KMS-11 (cell line): ENCODE measurements around the gene MUC5AC.

Experiments used
- H2AFZ ChIP-seq: fragments of 200-600 bp; sonication (generic); 2 replicates; pipeline ENCODE4 v1.6.1; 2016; ENCODE audit warnings: antibody characterized with exemption, mixed run types, low read depth
- H3K27ac ChIP-seq: fragments of 200-600 bp; sonication (generic); 2 replicates; pipeline ENCODE4 v1.6.1; 2016; ENCODE audit warnings: mild to moderate bottlenecking, mixed run types
- H3K27me3 ChIP-seq: fragments of 200-600 bp; sonication (generic); 2 replicates; pipeline ENCODE4 v1.6.1; 2017; ENCODE audit warnings: mild to moderate bottlenecking, low read depth, mixed run types, moderate library complexity; ENCODE audit not compliant: insufficient read depth
- H3K36me3 ChIP-seq: fragments of 200-600 bp; sonication (generic); 2 replicates; pipeline ENCODE4 v1.6.1; 2017; ENCODE audit warnings: mild to moderate bottlenecking, mixed run types; ENCODE audit not compliant: insufficient read depth
- H3K4me1 ChIP-seq: fragments of 200-600 bp; sonication (generic); 2 replicates; pipeline ENCODE4 v1.6.1; 2016; ENCODE audit warnings: mild to moderate bottlenecking, low read depth, mixed run types; ENCODE audit not compliant: poor library complexity, severe bottlenecking
- H3K4me2 ChIP-seq: fragments of 200-600 bp; sonication (generic); 2 replicates; pipeline ENCODE4 v1.7.0; 2016; ENCODE audit warnings: mild to moderate bottlenecking, mixed run types
- H3K4me3 ChIP-seq: fragments of 200-600 bp; sonication (generic); IDR thresholded peaks from 2 replicates; pipeline ENCODE4 v1.6.1; 2017; ENCODE audit warnings: low read depth, low read length, mixed read lengths; ENCODE audit not compliant: insufficient read depth
- H3K79me2 ChIP-seq: fragments of 200-600 bp; sonication (generic); 2 replicates; pipeline ENCODE4 v1.6.1; 2016; ENCODE audit warnings: low read depth, mixed run types; ENCODE audit not compliant: insufficient read depth
- H3K9ac ChIP-seq: fragments of 200-600 bp; sonication (generic); 2 replicates; pipeline ENCODE4 v1.6.1; 2016; ENCODE audit warnings: mild to moderate bottlenecking, mixed run types
- H4K20me1 ChIP-seq: fragments of 200-600 bp; sonication (generic); 2 replicates; pipeline ENCODE4 v1.6.1; 2016; ENCODE audit warnings: mild to moderate bottlenecking, mixed run types; ENCODE audit not compliant: insufficient read depth
- TF ChIP-seq, protein P1 (sequence below): fragments of 200-600 bp; sonication (generic); conservative IDR thresholded peaks from 2 replicates; pipeline ENCODE4 v1.6.1; 2017; ENCODE audit warnings: low read depth, mild to moderate bottlenecking, antibody characterized with exemption, low read length, moderate library complexity, mixed read lengths

MUC5AC gene

DNA sequence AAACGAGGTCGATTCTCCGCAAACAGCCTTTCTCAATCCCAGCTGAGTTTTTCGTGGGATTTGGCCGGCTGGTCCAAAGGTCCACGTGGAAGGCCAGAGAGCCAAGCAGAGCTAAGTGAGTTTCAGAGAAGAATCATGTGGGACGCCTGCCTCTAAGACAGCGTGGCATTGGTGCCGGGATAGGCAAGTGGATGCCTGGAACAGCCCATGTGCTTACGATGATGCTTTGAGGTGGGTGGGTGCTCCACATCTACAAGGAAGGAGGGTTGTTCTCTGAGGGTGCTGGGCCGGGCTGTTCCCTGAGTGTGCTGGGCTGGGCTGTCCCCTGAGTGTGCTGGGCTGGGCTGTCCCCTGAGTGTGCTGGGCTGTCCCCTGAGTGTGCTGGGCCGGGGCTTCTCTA is 41.6 kb upstream of the MUC5AC start:
- TF ChIP-seq, protein P1, sequence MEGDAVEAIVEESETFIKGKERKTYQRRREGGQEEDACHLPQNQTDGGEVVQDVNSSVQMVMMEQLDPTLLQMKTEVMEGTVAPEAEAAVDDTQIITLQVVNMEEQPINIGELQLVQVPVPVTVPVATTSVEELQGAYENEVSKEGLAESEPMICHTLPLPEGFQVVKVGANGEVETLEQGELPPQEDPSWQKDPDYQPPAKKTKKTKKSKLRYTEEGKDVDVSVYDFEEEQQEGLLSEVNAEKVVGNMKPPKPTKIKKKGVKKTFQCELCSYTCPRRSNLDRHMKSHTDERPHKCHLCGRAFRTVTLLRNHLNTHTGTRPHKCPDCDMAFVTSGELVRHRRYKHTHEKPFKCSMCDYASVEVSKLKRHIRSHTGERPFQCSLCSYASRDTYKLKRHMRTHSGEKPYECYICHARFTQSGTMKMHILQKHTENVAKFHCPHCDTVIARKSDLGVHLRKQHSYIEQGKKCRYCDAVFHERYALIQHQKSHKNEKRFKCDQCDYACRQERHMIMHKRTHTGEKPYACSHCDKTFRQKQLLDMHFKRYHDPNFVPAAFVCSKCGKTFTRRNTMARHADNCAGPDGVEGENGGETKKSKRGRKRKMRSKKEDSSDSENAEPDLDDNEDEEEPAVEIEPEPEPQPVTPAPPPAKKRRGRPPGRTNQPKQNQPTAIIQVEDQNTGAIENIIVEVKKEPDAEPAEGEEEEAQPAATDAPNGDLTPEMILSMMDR = no peak
- H3K4me3 ChIP-seq = no peak overlapping the region
- H3K9ac ChIP-seq = no peak overlapping the region
- no peaks in the 10 kb centered on the region for H3K79me2 ChIP-seq
- no peak overlapping the region for H3K27ac ChIP-seq
- H3K36me3 ChIP-seq = no peaks in the 10 kb centered on the region
- no peak overlapping the region for H2AFZ ChIP-seq
- peaks cover 58% of the 10 kb centered on the region for H3K27me3 ChIP-seq
- no peak overlapping the region for H3K4me2 ChIP-seq
- no peaks in the 10 kb centered on the region for H3K4me1 ChIP-seq
- no peaks in the 10 kb centered on the region for H4K20me1 ChIP-seq

GRCh38 chr11:1116666-1117390 is 40.9 kb upstream of the MUC5AC start:
- H3K9ac ChIP-seq = no peak overlapping the region
- H3K36me3 ChIP-seq = no peaks in the 10 kb centered on the region
- H3K4me2 ChIP-seq = no peak overlapping the region
- H3K4me3 ChIP-seq = no peak overlapping the region
- TF ChIP-seq, protein P1 = no peak
- no peaks in the 10 kb centered on the region for H3K4me1 ChIP-seq
- H4K20me1 ChIP-seq = no peaks in the 10 kb centered on the region
- no peak overlapping the region for H2AFZ ChIP-seq
- no peaks in the 10 kb centered on the region for H3K79me2 ChIP-seq
- H3K27ac ChIP-seq = no peak overlapping the region
- peaks cover 60% of the 10 kb centered on the region for H3K27me3 ChIP-seq

DNA sequence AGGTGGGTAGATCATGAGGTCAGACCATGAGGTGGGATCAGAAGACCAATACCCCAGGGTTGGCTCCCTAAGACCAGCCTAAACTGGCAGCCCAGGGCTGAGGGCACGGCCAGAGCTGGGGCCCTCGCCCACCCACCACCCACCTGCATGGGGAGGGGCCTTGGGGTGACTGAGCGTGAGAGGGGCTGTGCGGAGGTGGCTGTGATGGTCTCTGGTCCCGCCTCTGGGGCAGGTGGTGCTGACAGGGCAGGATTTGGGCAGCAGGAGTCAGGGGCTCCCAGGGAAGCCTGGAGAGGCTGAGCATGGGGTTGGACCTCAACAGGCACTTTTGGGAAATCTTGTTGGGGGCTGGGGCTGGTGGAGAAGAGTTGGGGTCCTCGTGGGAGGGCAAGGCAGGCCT is 39.8 kb upstream of the MUC5AC start:
- Histone ChIP-seq H3K4me2 (no peak overlapping the region), H3K9ac (no peak overlapping the region), H3K27me3 (peaks cover 68% of the 10 kb centered on the region), H3K27ac (no peak overlapping the region), H3K36me3 (no peaks in the 10 kb centered on the region), H3K4me1 (no peaks in the 10 kb centered on the region), H4K20me1 (no peaks in the 10 kb centered on the region), H2AFZ (no peak overlapping the region), H3K4me3 (no peak overlapping the region), H3K79me2 (no peaks in the 10 kb centered on the region)
- TF ChIP-seq, protein P1 = no peak

- no peaks in the 10 kb centered on the region for H4K20me1 ChIP-seq
- H3K9ac ChIP-seq = no peak overlapping the region
- no peak overlapping the region for H2AFZ ChIP-seq
- TF ChIP-seq, protein P1 = no peak
- H3K27me3 ChIP-seq = peaks cover 72% of the 10 kb centered on the region
- H3K4me3 ChIP-seq = no peak overlapping the region
- H3K4me1 ChIP-seq = no peaks in the 10 kb centered on the region
- no peak overlapping the region for H3K4me2 ChIP-seq
- H3K79me2 ChIP-seq = no peaks in the 10 kb centered on the region
- no peak overlapping the region for H3K27ac ChIP-seq
- H3K36me3 ChIP-seq = no peaks in the 10 kb centered on the region
Measured at GRCh38 chr11:1118755-1119603, 38.8 kb upstream of the MUC5AC start.
